IPS-18a (cell line): ENCODE data around the gene UGT2A1.

Experiments
- H3K27ac ChIP-seq: one replicate; pipeline ENCODE4 v1.5.1; 2013; ENCODE audit warnings: low read length
- H3K27me3 ChIP-seq: one replicate; pipeline ENCODE4 v1.6.1; 2013; ENCODE audit warnings: mild to moderate bottlenecking, low read length; ENCODE audit not compliant: control insufficient read depth, insufficient read depth
- H3K36me3 ChIP-seq: one replicate; pipeline ENCODE4 v1.6.1; 2013; ENCODE audit warnings: low read depth, low read length; ENCODE audit not compliant: control insufficient read depth
- H3K4me1 ChIP-seq: one replicate; pipeline ENCODE4 v1.6.1; 2013; ENCODE audit warnings: low read depth, low read length; ENCODE audit not compliant: control insufficient read depth
- H3K4me3 ChIP-seq: one replicate; pipeline ENCODE4 v1.5.1; 2013; ENCODE audit warnings: low read length
- H3K9ac ChIP-seq: one replicate; pipeline ENCODE4 v1.6.1; 2013; ENCODE audit warnings: mild to moderate bottlenecking, low read length, moderate library complexity
- H3K9me3 ChIP-seq: one replicate; pipeline ENCODE4 v1.6.1; 2013; ENCODE audit warnings: low read depth, low read length; ENCODE audit not compliant: control insufficient read depth

UGT2A1 gene

GRCh38 chr4:69584135-69584534, 68.9 kb downstream of the UGT2A1 start:
- Histone ChIP-seq H3K36me3 (no peaks in the 10 kb centered on the region), H3K4me1 (no peaks in the 10 kb centered on the region), H3K9me3 (no peaks in the 10 kb centered on the region), H3K9ac (no peak overlapping the region), H3K27me3 (no peaks in the 10 kb centered on the region), H3K27ac (no peak overlapping the region), H3K4me3 (no peak overlapping the region)

DNA sequence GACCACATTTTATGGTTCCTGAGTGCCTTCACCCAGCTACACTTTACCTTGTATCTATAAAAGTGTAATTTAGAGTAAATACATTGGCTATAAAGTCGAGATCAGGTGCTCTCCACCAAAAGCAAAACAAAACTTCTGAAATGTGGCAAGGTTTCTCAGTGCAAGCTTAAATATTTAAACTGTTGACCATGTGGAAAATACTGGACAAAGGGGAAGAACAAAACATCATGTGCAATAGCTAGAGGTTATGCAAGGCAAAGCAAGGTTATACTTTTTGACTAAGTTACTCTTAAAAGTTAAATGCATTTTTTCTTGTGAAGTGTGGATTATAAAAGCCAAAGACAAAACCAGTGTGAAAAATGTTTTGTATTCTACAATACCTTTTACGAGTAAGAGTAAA, 69.5 kb downstream of the UGT2A1 start:
- Histone ChIP-seq H3K36me3 (no peaks in the 10 kb centered on the region), H3K27me3 (no peaks in the 10 kb centered on the region), H3K9ac (no peak overlapping the region), H3K4me3 (no peak overlapping the region), H3K4me1 (no peaks in the 10 kb centered on the region), H3K9me3 (no peaks in the 10 kb centered on the region), H3K27ac (no peak overlapping the region)

- Histone ChIP-seq H3K4me3 (no peak overlapping the region), H3K36me3 (no peaks in the 10 kb centered on the region), H3K27me3 (no peaks in the 10 kb centered on the region), H3K9ac (no peak overlapping the region), H3K27ac (no peak overlapping the region), H3K9me3 (no peaks in the 10 kb centered on the region), H3K4me1 (no peaks in the 10 kb centered on the region)
Measured at GRCh38 chr4:69577245-69577644, 75.8 kb downstream of the UGT2A1 start.

GRCh38 chr4:69576251-69576877, 76.7 kb downstream of the UGT2A1 start:
- no peak overlapping the region for H3K4me3 ChIP-seq
- H3K27me3 ChIP-seq = no peaks in the 10 kb centered on the region
- no peak overlapping the region for H3K9ac ChIP-seq
- no peak overlapping the region for H3K27ac ChIP-seq
- H3K9me3 ChIP-seq = no peaks in the 10 kb centered on the region
- H3K4me1 ChIP-seq = no peaks in the 10 kb centered on the region
- H3K36me3 ChIP-seq = no peaks in the 10 kb centered on the region

- Histone ChIP-seq H3K4me3 (no peak overlapping the region), H3K27ac (no peak overlapping the region), H3K9me3 (no peaks in the 10 kb centered on the region), H3K9ac (no peak overlapping the region), H3K36me3 (no peaks in the 10 kb centered on the region), H3K4me1 (no peaks in the 10 kb centered on the region), H3K27me3 (no peaks in the 10 kb centered on the region)
Measured at GRCh38 chr4:69568787-69569186, 84.3 kb downstream of the UGT2A1 start.

DNA sequence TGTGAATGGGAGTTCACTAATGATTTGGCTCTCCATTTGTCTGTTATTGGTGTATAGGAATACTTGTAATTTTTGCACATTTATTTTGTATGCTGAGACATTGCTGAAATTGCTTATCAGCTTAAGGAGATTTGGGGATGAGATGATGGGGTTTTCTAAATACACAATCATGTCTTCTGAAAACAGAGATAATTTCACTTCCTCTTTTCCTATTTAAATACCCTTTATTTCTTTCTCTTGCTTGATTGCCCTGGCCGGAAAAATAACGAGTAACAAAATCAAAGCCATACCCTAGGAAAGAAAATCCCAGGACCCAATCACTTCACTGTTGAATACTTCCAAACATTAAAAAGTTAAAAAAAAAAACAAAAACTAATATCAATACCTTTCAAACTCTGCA, 89.6 kb downstream of the UGT2A1 start:
- Histone ChIP-seq H3K36me3 (no peaks in the 10 kb centered on the region), H3K4me3 (no peak overlapping the region), H3K27me3 (no peaks in the 10 kb centered on the region), H3K9ac (no peak overlapping the region), H3K27ac (no peak overlapping the region), H3K4me1 (no peaks in the 10 kb centered on the region), H3K9me3 (no peaks in the 10 kb centered on the region)

GRCh38 chr4:69549651-69550050, 103.4 kb downstream of the UGT2A1 start:
- Histone ChIP-seq H3K9ac (no peak overlapping the region), H3K4me1 (no peaks in the 10 kb centered on the region), H3K36me3 (no peaks in the 10 kb centered on the region), H3K9me3 (no peaks in the 10 kb centered on the region), H3K27ac (no peak overlapping the region), H3K27me3 (no peaks in the 10 kb centered on the region), H3K4me3 (no peak overlapping the region)

DNA sequence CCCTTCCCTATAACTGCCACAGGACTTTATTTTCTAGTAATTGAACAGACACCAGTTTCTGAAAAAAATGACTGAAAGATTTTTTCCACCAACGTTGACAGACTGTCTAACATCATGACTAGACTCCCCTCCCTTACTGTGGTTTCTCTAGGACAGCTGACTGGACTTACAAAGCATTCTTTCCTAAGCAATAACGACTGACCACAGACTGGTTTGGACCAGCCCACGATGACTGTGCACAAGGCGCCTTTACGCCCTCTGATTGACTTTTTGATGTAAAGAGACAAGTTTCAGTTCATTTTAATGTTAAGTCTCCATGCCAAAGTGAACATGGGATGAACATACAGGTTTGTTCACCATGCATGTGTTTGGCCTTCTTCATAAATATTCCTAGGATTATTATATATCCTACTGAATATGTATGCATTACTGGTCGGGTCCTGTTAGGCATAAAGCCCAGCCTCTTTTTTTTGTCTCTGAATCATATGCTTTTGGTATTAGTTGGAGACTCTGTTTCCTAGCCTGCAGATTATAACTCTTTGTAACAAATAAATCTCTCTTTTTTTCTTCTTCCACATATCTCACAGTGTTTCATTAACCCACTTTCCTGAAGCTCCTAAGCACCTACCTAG, 106.8 kb downstream of the UGT2A1 start:
- H3K9ac ChIP-seq = no peak overlapping the region
- no peaks in the 10 kb centered on the region for H3K4me1 ChIP-seq
- H3K4me3 ChIP-seq = no peak overlapping the region
- no peaks in the 10 kb centered on the region for H3K9me3 ChIP-seq
- H3K27ac ChIP-seq = no peak overlapping the region
- no peaks in the 10 kb centered on the region for H3K27me3 ChIP-seq
- no peaks in the 10 kb centered on the region for H3K36me3 ChIP-seq
